ENCODE data around the gene APIP.

- no peak for TF ChIP-seq EZH2phosphoT487 (conservative IDR thresholded peaks at IDR 0.05; ENCODE audit: low read length)
- TF ChIP-seq, protein P1, sequence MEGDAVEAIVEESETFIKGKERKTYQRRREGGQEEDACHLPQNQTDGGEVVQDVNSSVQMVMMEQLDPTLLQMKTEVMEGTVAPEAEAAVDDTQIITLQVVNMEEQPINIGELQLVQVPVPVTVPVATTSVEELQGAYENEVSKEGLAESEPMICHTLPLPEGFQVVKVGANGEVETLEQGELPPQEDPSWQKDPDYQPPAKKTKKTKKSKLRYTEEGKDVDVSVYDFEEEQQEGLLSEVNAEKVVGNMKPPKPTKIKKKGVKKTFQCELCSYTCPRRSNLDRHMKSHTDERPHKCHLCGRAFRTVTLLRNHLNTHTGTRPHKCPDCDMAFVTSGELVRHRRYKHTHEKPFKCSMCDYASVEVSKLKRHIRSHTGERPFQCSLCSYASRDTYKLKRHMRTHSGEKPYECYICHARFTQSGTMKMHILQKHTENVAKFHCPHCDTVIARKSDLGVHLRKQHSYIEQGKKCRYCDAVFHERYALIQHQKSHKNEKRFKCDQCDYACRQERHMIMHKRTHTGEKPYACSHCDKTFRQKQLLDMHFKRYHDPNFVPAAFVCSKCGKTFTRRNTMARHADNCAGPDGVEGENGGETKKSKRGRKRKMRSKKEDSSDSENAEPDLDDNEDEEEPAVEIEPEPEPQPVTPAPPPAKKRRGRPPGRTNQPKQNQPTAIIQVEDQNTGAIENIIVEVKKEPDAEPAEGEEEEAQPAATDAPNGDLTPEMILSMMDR (IDR thresholded peaks at IDR 0.05; ENCODE audit: insufficient read depth, low read length, poor library complexity, severe bottlenecking), result no peak
Measured at GRCh38 chr11:34944692-34945091, 28.5 kb upstream of the APIP start.

Measured in SU-DHL-6 (cell line).